ENCODE measurements around the gene DYNLRB1.
A peak's percentile ranks its signal among the peaks of the same experiment; 100 is the strongest.
"Not testable (repeated sequence)": the region's sequence is repeated elsewhere in the genome, so short reads cannot be mapped to it uniquely, and the experiment has no call there.

DYNLRB1 gene

DNA sequence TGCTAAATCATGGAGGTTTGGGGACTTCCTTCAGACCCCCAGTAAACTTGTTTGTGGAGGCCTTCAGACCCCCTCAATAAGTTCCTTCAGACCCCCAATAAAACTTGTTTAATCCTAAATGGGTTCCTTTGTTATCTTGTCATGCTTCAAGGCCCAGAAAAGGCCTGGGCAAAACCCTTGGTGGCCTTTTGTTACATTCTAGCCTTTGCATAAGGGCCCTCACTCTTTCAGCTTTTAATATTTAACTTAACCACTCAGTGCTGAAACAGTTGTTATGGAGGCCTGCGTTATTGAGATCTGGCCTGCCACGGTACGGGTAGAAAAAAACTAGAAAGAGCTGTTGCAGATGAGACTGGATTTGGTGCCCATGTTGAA lies 4.3 kb upstream of the DYNLRB1 start:
- peaks cover 8% of the 10 kb centered on the region; the same call in 1 of the 2 replicates for H4K20me1 ChIP-seq
- H3K4me1 ChIP-seq: peaks cover 10% of the 10 kb centered on the region
- no peak overlapping the region for H3K4me2 ChIP-seq
- H3K27me3 ChIP-seq: no peaks in the 10 kb centered on the region
- TF ChIP-seq Cebpa-rat (IDR thresholded peaks at IDR 0.05): no peak
- H3K9ac ChIP-seq: no peak overlapping the region
- peaks cover 49% of the 10 kb centered on the region for H3K36me3 ChIP-seq
- no peak overlapping the region for H3K4me3 ChIP-seq
- no peak overlapping the region for H3K27ac ChIP-seq
- no peaks in the 10 kb centered on the region for H3K9me3 ChIP-seq

DNA sequence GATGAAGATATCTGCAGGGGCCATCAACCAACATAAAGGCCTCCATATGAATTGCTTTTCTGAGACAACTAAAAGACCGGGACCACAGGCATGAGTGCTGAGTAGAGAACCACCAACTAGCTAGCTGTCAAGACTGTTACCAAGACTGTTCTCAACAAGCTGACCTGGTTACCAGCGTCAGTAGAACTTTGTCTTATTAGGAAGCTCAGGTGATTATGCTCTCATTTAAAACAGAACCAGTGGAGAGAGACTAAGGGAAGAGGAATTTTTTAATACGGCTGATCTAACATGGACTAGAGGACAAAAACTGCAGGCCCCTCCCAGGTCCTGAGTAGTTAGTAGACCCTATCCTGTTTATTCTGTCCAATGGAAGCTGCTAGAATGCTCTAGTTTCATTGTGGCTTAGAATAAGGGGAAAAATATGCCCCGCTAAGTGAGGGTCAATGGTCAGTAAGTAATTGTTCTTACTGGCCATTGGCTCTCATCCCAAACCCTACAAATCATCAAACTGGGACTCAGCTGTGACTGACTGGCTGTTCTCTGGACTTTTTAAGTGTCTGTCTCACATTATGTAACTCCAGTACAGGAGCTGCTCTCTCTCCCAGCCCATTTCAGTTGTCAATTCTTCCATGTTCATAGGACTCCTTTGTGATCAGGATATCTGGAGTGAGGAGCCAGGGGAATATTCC lies 3.8 kb upstream of the DYNLRB1 start:
- H3K27ac ChIP-seq: no peak overlapping the region

DNA sequence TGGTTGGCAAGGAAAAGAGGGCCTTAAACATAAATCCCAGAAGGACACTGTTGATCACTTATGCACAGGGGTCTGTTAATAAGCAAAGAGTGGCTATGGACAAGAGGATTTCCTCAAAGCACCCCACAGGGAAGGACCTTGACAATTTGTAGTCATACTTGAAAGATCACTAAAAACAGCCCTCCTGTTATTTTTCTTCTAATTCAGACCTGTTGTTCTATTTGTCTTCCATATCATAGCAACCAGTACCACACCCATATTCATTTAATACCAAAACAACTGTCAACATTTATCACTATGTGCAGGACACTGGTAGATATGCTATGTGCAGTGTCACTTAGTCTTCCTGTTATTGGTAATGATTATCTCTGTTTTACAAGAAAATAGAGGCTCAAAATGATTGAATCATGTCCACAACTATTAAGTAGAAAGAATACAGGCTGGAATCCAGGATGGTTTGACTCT lies 3.2 kb upstream of the DYNLRB1 start:
- Histone ChIP-seq H3K4me1 (peaks cover 19% of the 10 kb centered on the region), H4K20me1 (peaks cover 13% of the 10 kb centered on the region; the same call in 1 of the 2 replicates), H3K9ac (no peak overlapping the region), H3K4me2 (no peak overlapping the region), H3K36me3 (peaks cover 39% of the 10 kb centered on the region), H3K9me3 (no peaks in the 10 kb centered on the region), H3K27ac (no peak overlapping the region), H3K27me3 (no peaks in the 10 kb centered on the region), H3K4me3 (no peak overlapping the region)
- no peak for TF ChIP-seq Cebpa-rat (IDR thresholded peaks at IDR 0.05)

More for the DNA sequence above, 3.8 kb upstream of the DYNLRB1 start:
- peaks cover 14% of the 10 kb centered on the region for H3K4me1 ChIP-seq
- H3K36me3 ChIP-seq: peaks cover 45% of the 10 kb centered on the region
- H3K4me3 ChIP-seq: no peak overlapping the region
- H3K4me2 ChIP-seq: no peak overlapping the region
- no peak overlapping the region for H3K9ac ChIP-seq
- H4K20me1 ChIP-seq: peaks cover 13% of the 10 kb centered on the region; the same call in 1 of the 2 replicates
- H3K27me3 ChIP-seq: no peaks in the 10 kb centered on the region
- no peaks in the 10 kb centered on the region for H3K9me3 ChIP-seq
- no peak for TF ChIP-seq Cebpa-rat (IDR thresholded peaks at IDR 0.05)

DNA sequence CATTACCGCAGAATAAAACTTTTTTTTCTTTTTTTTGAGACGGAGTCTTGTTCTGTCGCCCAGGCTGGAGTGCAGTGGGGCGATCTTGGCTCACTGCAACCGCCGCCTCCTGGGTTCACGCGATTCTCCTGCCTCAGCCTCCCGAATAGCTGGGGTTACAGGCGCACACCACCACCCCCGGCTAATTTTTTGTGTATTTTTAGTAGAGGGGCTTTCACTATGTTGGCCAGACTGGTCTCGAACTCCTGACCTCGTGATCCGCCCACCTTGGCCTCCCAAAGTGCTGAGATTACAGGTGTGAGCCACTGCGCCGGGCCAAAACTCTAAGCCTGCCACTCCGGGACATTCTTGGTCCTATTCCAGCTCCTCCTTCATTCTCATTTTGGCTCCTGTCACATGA lies 2.2 kb upstream of the DYNLRB1 start:
- Histone ChIP-seq H4K20me1 (peaks cover 23% of the 10 kb centered on the region), H3K4me1 (peaks cover 29% of the 10 kb centered on the region), H3K36me3 (peaks cover 32% of the 10 kb centered on the region)
- H3K9ac ChIP-seq, H3K4me3 ChIP-seq, H3K4me2 ChIP-seq, H3K27me3 ChIP-seq, H3K9me3 ChIP-seq, H3K27ac ChIP-seq: not testable (repeated sequence)

DNA sequence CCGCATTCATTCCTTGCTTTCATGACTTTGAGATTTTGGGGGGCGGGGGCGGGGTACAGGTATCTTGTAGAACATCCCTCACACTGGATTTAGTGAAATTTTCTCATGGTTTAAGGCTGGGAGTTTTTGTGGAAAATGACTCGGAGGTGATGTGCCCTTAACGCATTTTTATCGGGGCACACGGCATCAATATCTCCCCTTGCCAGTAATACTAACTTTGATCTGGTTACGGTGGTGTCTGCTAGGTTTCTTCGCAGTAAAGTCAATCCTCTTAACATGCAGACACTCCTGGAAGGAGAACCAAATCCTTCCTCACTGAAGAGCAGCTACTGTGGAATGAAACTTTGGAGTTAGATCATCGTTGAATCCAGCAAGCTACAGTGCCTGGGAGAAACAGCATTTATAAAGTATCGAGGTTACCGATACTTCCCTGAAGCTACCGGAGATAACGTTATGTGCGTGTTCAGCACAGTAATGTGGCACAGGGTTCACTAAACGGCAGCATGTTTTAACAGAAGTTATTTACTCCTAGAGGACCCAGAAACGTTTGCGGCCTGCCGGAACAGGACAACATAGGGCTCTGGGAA lies 1.2 kb upstream of the DYNLRB1 start:
- TF ChIP-seq Cebpa-rat (IDR thresholded peaks at IDR 0.05): no peak
- no peak overlapping the region for H3K27ac ChIP-seq
- peaks cover 34% of the 10 kb centered on the region for H3K36me3 ChIP-seq
- H4K20me1 ChIP-seq: peaks cover 33% of the 10 kb centered on the region
- H3K4me3 ChIP-seq: peak overlapping the region; percentile 84
- H3K9ac ChIP-seq: peak overlapping the region; percentile 93
- H3K4me2 ChIP-seq: peak overlapping the region; percentile 83
- H3K4me1 ChIP-seq: peaks cover 29% of the 10 kb centered on the region
- H3K9me3 ChIP-seq: no peaks in the 10 kb centered on the region
- H3K27me3 ChIP-seq: no peaks in the 10 kb centered on the region

DNA sequence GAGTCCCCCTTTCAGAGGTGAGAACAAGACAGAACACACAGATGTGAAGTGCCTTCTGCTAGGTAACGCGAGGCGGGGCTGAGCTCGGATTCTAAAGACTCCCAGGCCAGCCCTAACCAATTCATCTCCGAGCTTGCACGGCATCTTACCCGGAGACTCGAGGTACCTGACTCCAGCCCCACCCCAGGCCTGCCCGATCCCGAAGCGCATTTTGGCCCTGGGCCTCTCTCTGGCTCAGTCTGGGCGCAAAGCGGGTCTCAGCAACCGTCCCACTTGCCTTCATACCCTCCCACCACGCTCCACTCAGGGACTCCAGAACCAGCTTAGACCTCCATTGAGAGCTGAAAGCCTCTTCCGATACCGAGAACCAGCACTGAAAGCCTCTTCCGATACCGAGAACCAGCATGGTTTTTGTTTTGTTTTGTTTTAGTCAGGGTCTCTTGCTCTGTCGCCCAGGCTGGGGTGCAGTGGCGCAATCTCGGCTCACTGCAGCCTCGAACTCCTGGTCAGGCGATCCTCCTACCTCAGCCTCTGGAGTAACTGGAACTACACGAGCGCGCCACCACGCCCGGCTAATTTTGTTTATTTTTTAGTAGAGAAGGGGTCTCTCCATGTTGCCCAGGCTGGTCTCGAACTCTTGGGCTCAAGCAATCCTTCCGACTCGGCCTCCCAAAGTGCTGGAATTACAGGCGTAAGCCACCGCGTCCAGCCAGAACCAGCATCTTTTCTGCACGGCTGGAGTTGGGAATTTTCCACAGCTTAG lies 557 bp upstream of the DYNLRB1 start:
- Histone ChIP-seq H4K20me1 (peaks cover 40% of the 10 kb centered on the region), H3K4me2 (peak overlapping the region; percentile 83), H3K27me3 (no peaks in the 10 kb centered on the region), H3K9me3 (no peaks in the 10 kb centered on the region), H3K9ac (peak overlapping the region; percentile 93), H3K4me3 (peak overlapping the region; percentile 84), H3K27ac (peak overlapping the region; percentile 86), H3K4me1 (peaks cover 29% of the 10 kb centered on the region), H3K36me3 (peaks cover 30% of the 10 kb centered on the region)
- no peak for TF ChIP-seq Cebpa-rat (IDR thresholded peaks at IDR 0.05)

DNA sequence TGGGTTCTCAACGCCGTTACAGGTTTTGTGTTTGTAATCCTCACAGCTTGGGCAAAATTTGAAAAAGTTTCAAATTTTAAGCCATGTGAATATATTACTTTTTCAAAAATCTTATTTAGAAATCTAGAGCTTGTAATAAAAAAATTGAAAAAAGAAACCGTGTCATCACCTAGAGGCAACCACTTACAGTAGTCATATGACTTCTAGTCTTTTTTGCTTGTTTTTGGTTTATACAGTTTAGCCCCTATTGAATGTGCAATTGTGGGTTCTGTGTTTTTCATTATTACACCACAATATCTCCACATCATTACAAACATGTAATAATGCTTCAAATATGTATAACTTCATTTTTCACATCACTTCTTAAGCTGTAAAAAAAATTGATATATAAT lies 888 bp downstream of the DYNLRB1 start:
- H3K9me3 ChIP-seq: no peaks in the 10 kb centered on the region
- peak overlapping the region; percentile 75 for H3K4me2 ChIP-seq
- H3K9ac ChIP-seq: peak overlapping the region; percentile 93
- H3K36me3 ChIP-seq: peaks cover 26% of the 10 kb centered on the region
- peak overlapping the region; percentile 86; the same call in 1 of the 2 replicates for H3K27ac ChIP-seq
- peaks cover 33% of the 10 kb centered on the region for H3K4me1 ChIP-seq
- peak overlapping the region; percentile 84 for H3K4me3 ChIP-seq
- no peak for TF ChIP-seq Cebpa-rat (IDR thresholded peaks at IDR 0.05)
- peaks cover 54% of the 10 kb centered on the region for H4K20me1 ChIP-seq
- H3K27me3 ChIP-seq: no peaks in the 10 kb centered on the region

DNA sequence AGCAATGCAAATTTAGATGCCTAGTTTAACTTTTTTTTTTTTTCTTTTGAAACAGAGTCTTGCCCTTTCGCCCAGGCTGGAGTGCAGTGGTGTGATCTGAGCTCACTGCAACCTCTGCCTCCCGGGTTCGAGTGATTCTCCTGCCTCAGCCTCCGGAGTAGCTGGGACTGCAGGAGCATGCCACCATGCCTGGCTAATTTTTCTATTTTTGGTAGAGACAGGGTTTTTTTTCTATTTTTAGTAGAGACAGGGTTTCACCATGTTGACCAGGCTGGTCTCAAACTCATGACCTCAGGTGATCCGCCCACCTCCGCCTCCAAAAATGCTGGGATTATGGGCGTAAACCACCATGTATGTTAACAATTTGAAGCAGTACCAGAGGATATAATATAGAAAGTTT lies 2.6 kb downstream of the DYNLRB1 start:
- H3K27ac ChIP-seq, H3K4me3 ChIP-seq, H3K9me3 ChIP-seq, H3K4me2 ChIP-seq, H3K9ac ChIP-seq, H3K27me3 ChIP-seq: not testable (repeated sequence)
- Histone ChIP-seq H3K36me3 (peaks cover 19% of the 10 kb centered on the region; the same call in 1 of the 2 replicates), H3K4me1 (peaks cover 42% of the 10 kb centered on the region), H4K20me1 (peaks cover 72% of the 10 kb centered on the region)

DNA sequence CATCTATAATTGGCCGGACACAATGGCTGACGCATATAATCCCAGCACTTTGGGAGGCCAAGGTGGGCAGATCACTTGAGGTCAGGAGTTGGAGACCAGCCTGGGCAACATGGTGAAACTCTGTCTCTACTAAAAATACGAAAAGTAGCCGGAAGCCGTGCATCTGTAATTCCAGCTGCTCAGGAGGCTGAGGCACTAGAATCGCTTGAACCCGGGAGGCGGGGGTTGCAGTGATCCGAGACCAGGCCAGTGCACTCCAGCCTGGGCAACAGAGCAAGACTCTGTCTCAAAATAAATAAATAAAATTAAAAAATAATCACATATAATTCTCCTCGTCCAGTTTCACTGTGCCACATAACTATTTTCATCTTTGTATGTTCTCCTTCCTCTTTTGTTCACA lies 3.6 kb downstream of the DYNLRB1 start:
- not testable (repeated sequence) for H3K9me3 ChIP-seq, H3K27ac ChIP-seq, H3K27me3 ChIP-seq, H3K4me2 ChIP-seq, H3K9ac ChIP-seq, H3K4me3 ChIP-seq
- Histone ChIP-seq H3K4me1 (peaks cover 36% of the 10 kb centered on the region), H4K20me1 (peaks cover 81% of the 10 kb centered on the region), H3K36me3 (peaks cover 26% of the 10 kb centered on the region)

Measured in BLaER1 (cell line).